HG03159 (cell line): ENCODE measurements around the gene FAM8A1.

Source experiments
- ATAC-seq: cut with Tn5 transposase; IDR thresholded peaks from one replicate; pipeline ENCODE4 v1.9.1; 2021; ENCODE audit warnings: mild to moderate bottlenecking, moderate library complexity; ENCODE audit not compliant: unreplicated experiment

The FAM8A1 gene

GRCh38 chr6:17653198-17653882 is 53.2 kb downstream of the FAM8A1 start:
- no peak for ATAC-seq

GRCh38 chr6:17656092-17656491 is 56.0 kb downstream of the FAM8A1 start:
- ATAC-seq: no peak

- ATAC-seq: no peak
Observed at GRCh38 chr6:17656644-17657043, 56.5 kb downstream of the FAM8A1 start.
